Gastroesophageal sphincter (tissue), 3 donors: ENCODE measurements around the gene FSD2.

Experiments
- CTCF ChIP-seq, 4 experiments: fragments of 200-600 bp in 2 of 4; fragments of 450-650 bp in 2 of 4; sonication (generic) in 1 of 4; IDR thresholded peaks; one replicate each; pipeline ENCODE4 v1.5.1; 2017 to 2019; ENCODE audit warnings: antibody characterized with exemption in 4 of 4, mild to moderate bottlenecking in 2 of 4, moderate library complexity in 2 of 4
- EP300 ChIP-seq: sonication (generic); formaldehyde crosslinking; IDR thresholded peaks from one replicate; pipeline ENCODE4 v1.6.1; 2017; ENCODE audit warnings: antibody characterized with exemption, mild to moderate bottlenecking
- POLR2A ChIP-seq, 2 donors: fragments of 450-650 bp; IDR thresholded peaks; one replicate each; pipeline ENCODE4 v1.6.1; 2017; ENCODE audit warnings: antibody characterized with exemption in 2 of 2, mild to moderate bottlenecking in 2 of 2, moderate library complexity in 1 of 2
- POLR2AphosphoS5 ChIP-seq: sonication (generic); formaldehyde crosslinking; IDR thresholded peaks from one replicate; pipeline ENCODE4 v1.6.1; 2017; ENCODE audit warnings: antibody characterized with exemption

- TF ChIP-seq CTCF (IDR thresholded peaks at IDR 0.05) (no peak), POLR2A (IDR thresholded peaks at IDR 0.05) (no peak), POLR2AphosphoS5 (no peak), EP300 (no peak)
Observed at GRCh38 chr15:82803793-82804574, 1.9 kb downstream of the FSD2 start.
